Neural progenitor cell (in vitro differentiated cells): ENCODE measurements around the gene MKLN1.

Experiments used
- CTCF ChIP-seq: fragments of 200-600 bp; sonication (generic); IDR thresholded peaks from 2 replicates; pipeline ENCODE4 v1.5.1; 2017; ENCODE audit warnings: antibody characterized with exemption, mild to moderate bottlenecking
- EZH2 ChIP-seq: fragments of 200-600 bp; sonication (generic); IDR thresholded peaks from 2 replicates; pipeline ENCODE4 v1.6.1; 2017; ENCODE audit warnings: antibody characterized with exemption, mild to moderate bottlenecking, moderate library complexity

GRCh38 chr7:131338173-131338572 lies 10.5 kb downstream of the MKLN1 start:
- no peak for TF ChIP-seq CTCF
- no peak for TF ChIP-seq EZH2
